OCI-LY7 (cell line): ENCODE data around the gene AIFM3. TPM values are rescaled to one million over a fixed set of nuclear protein-coding genes. Genes with fewer than 3 reads are reported as not detected.

Experiments
- BruUV-seq: library from RNA; stranded (reverse); fragments of 400-500 nt; replicated peaks from 2 replicates; lab custom pipeline; 2021; lab: Mats Ljungman, UMichigan
- CTCF ChIA-PET: fragments of 300-600 bp; sonication (Branson Sonifier 250); formaldehyde crosslinking; loops from one replicate; lab custom pipeline; 2022; ENCODE audit warnings: antibody characterized with exemption; ENCODE audit not compliant: unreplicated experiment; lab: Charles Lee
- POLR2A ChIA-PET: fragments of 300-600 bp; sonication (Branson Sonifier 250); formaldehyde crosslinking; loops from one replicate; lab custom pipeline; 2022; ENCODE audit warnings: antibody characterized with exemption; lab: Charles Lee
- DNase-seq: peaks from one replicate; pipeline ENCODE4 v3.0.0-alpha.2; 2015; ENCODE audit warnings: low spot score
- H2AFZ ChIP-seq: fragments of 200-600 bp; sonication (generic), shearing (Covaris generic); 2 replicates; pipeline ENCODE4 v1.6.1; 2014; ENCODE audit warnings: mild to moderate bottlenecking, antibody characterized with exemption, low read length, moderate library complexity
- H3K27ac ChIP-seq: fragments of 200-600 bp; sonication (generic); 2 replicates; pipeline ENCODE4 v1.5.1; 2014; ENCODE audit warnings: mixed run types, low read depth, mild to moderate bottlenecking, moderate library complexity, low read length, inconsistent platforms; ENCODE audit not compliant: poor library complexity, severe bottlenecking
- H3K36me3 ChIP-seq: fragments of 200-600 bp; sonication (generic); 2 replicates; pipeline ENCODE4 v1.6.1; 2014; ENCODE audit warnings: mild to moderate bottlenecking, antibody characterized with exemption, low read length, moderate library complexity, mixed read lengths; ENCODE audit not compliant: insufficient read depth
- H3K4me1 ChIP-seq: fragments of 200-600 bp; sonication (generic); 2 replicates; pipeline ENCODE4 v1.5.1; 2014; ENCODE audit warnings: mild to moderate bottlenecking, low read length; ENCODE audit not compliant: insufficient read depth, poor library complexity, severe bottlenecking
- H3K4me2 ChIP-seq: fragments of 200-600 bp; sonication (generic); 2 replicates; pipeline ENCODE4 v1.6.1; 2014; ENCODE audit warnings: mild to moderate bottlenecking, low read length
- H3K4me3 ChIP-seq: fragments of 200-600 bp; sonication (generic); 2 replicates; pipeline ENCODE4 v1.5.1; 2014; ENCODE audit warnings: mild to moderate bottlenecking, low read depth, low read length; ENCODE audit not compliant: poor library complexity, severe bottlenecking
- H3K79me2 ChIP-seq: fragments of 200-600 bp; sonication (generic); 2 replicates; pipeline ENCODE4 v1.6.1; 2016; ENCODE audit warnings: low read depth, mild to moderate bottlenecking, low read length, moderate library complexity, mixed read lengths; ENCODE audit not compliant: insufficient read depth
- H3K9me2 ChIP-seq: fragments of 200-600 bp; sonication (generic); 2 replicates; pipeline ENCODE4 v1.6.1; 2016; ENCODE audit warnings: mild to moderate bottlenecking, low read length, mixed read lengths; ENCODE audit not compliant: insufficient read depth
- H3K9me3 ChIP-seq: fragments of 200-600 bp; sonication (generic); 2 replicates; pipeline ENCODE4 v1.6.1; 2014; ENCODE audit warnings: mild to moderate bottlenecking, mixed run types, low read length, mixed read lengths
- H4K20me1 ChIP-seq: fragments of 200-600 bp; sonication (generic); 2 replicates; pipeline ENCODE4 v1.6.1; 2014; ENCODE audit warnings: mild to moderate bottlenecking, antibody characterized with exemption, low read length, moderate library complexity, mixed read lengths; ENCODE audit not compliant: insufficient read depth
- EZH2phosphoT487 ChIP-seq: fragments of 200-600 bp; sonication (generic); IDR thresholded peaks from 2 replicates; pipeline ENCODE4 v1.6.1; 2018; ENCODE audit warnings: low read depth, borderline replicate concordance, mild to moderate bottlenecking, mixed run types, antibody characterized with exemption, low read length, moderate library complexity, mixed read lengths
- intact Hi-C: fragments of 100-400 bp; cut with micrococcal nuclease; formaldehyde crosslinking; loops from one replicate; pipeline ENCODE4 v1.10.0; 2022; ENCODE audit not compliant: unreplicated experiment
- total RNA-seq, 2 experiments: library from RNA; depleted of rRNA in 1 of 2; stranded (reverse); fragments of >200 nt in 1 of 2; shearing (Covaris generic) in 1 of 2; gene quantifications; 2 replicates each; pipeline ENCODE4 v1.2.3, GENCODE V29; 2014 to 2022
- TF ChIP-seq, protein P1 (sequence below): fragments of 200-600 bp; sonication (generic); conservative IDR thresholded peaks from 2 replicates; pipeline ENCODE4 v1.5.1; 2014; ENCODE audit warnings: mild to moderate bottlenecking, antibody characterized with exemption, low read length, moderate library complexity, mixed read lengths

The AIFM3 gene
- total RNA-seq, 2 experiments from 2014 or later, result 0.47 TPM; not detected in 1

DNA sequence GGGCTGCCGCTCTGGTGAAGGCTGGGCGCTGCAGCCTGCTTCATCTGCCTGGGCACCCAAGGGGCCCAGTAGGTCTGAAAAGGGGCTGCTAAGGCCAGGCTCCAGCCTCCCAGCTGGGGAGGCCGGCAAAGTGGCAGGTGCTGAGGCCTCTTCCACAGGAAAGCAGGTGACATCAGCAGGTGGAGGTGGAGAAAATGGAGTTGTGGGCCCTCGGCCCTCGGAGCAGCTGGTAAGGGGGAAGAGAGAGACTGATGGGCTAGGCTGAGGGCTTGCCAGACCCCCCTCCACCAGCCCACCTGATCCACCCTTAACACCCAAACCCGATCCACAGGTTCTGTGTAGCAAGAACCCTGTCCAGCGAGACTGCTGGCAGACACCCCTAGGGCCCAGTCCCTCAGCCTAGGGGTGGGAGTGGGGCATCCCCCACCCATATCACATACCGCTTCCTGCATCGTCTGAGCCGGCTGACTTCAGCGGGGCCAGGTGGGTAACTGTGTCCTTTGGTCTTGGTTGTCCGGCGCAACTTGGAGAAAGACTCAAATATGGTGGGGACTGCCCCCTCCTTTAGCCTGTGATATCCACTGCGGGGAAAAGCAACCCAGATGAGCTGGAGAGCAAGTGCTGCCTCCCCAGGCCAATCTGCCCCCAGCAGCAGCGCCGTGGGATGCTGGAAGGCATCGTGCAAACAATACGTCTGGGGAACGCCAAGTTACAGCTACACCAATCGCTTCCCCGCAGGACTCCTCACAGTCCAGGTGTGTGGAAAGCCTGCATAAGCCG is 33.3 kb downstream of the AIFM3 start:
- intact Hi-C loops, result loop anchor here (10.0 kb wide), 1 partner anchor 146 kb away; the partner anchor contains the start of genes PI4KA and SNAP29
- CTCF ChIA-PET, result no interaction called here
- Histone ChIP-seq H3K4me1 (peaks cover 36% of the 10 kb centered on the region), H3K9me2 (no peaks in the 10 kb centered on the region), H3K4me2 (peak overlapping the region; percentile 100), H4K20me1 (no peaks in the 10 kb centered on the region), H3K36me3 (peaks cover 41% of the 10 kb centered on the region), H3K4me3 (peak overlapping the region; percentile 83), H2AFZ (no peak overlapping the region), H3K9me3 (no peaks in the 10 kb centered on the region), H3K79me2 (peaks cover 30% of the 10 kb centered on the region), H3K27ac (peak overlapping the region; percentile 96)
- no peak for DNase-seq
- BruUV-seq, result no TSS peak
- POLR2A ChIA-PET, result no interaction called here
- no peak for TF ChIP-seq EZH2phosphoT487
- TF ChIP-seq, protein P1, sequence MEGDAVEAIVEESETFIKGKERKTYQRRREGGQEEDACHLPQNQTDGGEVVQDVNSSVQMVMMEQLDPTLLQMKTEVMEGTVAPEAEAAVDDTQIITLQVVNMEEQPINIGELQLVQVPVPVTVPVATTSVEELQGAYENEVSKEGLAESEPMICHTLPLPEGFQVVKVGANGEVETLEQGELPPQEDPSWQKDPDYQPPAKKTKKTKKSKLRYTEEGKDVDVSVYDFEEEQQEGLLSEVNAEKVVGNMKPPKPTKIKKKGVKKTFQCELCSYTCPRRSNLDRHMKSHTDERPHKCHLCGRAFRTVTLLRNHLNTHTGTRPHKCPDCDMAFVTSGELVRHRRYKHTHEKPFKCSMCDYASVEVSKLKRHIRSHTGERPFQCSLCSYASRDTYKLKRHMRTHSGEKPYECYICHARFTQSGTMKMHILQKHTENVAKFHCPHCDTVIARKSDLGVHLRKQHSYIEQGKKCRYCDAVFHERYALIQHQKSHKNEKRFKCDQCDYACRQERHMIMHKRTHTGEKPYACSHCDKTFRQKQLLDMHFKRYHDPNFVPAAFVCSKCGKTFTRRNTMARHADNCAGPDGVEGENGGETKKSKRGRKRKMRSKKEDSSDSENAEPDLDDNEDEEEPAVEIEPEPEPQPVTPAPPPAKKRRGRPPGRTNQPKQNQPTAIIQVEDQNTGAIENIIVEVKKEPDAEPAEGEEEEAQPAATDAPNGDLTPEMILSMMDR, result peak; percentile 39; the same call in 1 of the 2 replicates

DNA sequence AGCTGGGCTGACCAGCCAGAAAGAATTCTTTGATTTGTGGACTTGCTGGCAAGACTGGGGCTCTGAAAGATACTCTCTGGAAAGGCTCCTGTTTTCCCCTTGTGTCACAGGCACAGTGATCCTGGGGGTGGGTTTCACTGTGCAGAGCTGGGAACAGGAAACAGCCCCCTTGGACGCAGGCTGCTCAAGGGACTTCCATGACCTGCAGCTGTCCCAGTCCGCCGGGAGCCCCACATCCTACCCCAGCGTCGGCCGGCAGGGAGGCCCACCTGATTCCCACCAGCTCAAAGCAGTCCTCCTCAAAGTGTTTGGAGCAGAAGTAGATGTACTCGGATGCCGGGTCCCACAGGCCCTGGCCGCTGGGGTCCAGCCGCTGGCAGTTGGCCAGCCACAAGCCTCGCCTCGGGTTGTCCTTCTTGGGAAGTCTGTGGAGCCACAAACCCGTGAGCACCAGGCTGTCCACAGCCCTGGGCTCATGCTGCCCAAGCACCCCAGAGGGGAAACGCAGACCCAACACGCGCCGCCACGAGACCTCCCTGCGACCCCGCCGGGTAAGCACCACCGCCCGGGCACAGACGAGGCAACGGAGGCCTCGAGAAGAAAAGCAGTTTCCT is 34.0 kb downstream of the AIFM3 start:
- no peaks in the 10 kb centered on the region for H3K9me2 ChIP-seq
- ChIA-PET CTCF (no interaction called here), POLR2A (no interaction called here)
- H3K36me3 ChIP-seq, result peaks cover 41% of the 10 kb centered on the region
- H2AFZ ChIP-seq, result peak overlapping the region; percentile 15; the same call in 1 of the 2 replicates
- peak overlapping the region; percentile 100 for H3K4me2 ChIP-seq
- no peaks in the 10 kb centered on the region for H3K9me3 ChIP-seq
- DNase-seq, result no peak
- intact Hi-C loops, result loop anchor here (10.0 kb wide), 1 partner anchor 146 kb away; the partner anchor contains the start of genes PI4KA and SNAP29
- no TSS peak for BruUV-seq
- peaks cover 36% of the 10 kb centered on the region for H3K4me1 ChIP-seq
- peaks cover 30% of the 10 kb centered on the region for H3K79me2 ChIP-seq
- no peak for TF ChIP-seq EZH2phosphoT487
- TF ChIP-seq, protein P1, result no peak; the same call in 1 of the 2 replicates
- no peaks in the 10 kb centered on the region for H4K20me1 ChIP-seq
- peak overlapping the region; percentile 83 for H3K4me3 ChIP-seq
- peak overlapping the region; percentile 96 for H3K27ac ChIP-seq
